ENCODE measurements around the gene ZNF25. TPM values are rescaled to one million over a fixed set of nuclear protein-coding genes. Genes with fewer than 3 reads are reported as not detected.

Gene ZNF25
- total and polyA plus RNA-seq, 9 of the 15 experiments (the other 6 are each of a cell fraction or from before 2014, with no cell fraction given): 0.62 to 2.3 (median 1.6) TPM

DNA sequence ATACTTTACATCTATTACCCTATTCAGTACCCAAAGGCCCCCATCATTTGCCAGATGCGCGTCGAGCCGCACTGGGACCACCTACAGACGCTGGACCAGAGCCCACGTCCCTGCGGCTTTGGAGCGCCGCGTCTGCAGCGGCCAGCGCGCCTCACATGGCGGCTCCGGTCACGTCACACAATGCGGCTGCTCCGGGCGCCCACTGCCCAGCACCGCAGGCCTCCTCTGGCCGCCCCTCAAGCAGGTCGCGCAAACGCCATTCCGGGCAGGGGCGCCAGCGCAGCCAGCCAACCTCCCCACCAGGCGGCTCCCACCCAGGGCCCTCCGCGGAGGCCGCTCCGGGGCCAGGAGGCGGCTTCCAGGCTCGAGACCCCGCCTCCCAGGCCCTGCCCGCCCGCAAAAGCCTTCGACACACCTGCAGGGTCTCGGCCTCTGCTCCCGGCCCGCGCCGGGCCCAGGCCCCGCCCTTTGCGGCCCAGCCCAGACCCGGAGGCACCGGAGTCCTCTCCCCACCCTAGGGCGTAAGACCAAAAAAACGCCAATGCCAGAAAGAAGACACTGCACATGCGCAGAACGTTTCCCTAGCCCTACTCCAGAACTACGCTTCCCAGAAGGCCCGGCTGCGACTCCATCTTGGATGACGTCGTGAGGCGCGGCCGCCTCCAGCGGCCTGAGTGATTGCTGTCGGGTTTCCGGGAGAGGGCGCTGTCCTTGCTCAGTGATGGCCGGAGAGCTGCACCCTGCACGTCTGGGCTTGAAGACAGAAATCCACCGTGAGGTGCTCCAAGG, at the start of gene ZNF25 (continued):
- TF ChIP-seq CHD7 (IDR thresholded peaks at IDR 0.05; ENCODE audit: low read depth, low read length) (no peak), RBBP5 (IDR thresholded peaks at IDR 0.05; ENCODE audit: borderline replicate concordance, insufficient read depth, low read length, poor library complexity, severe bottlenecking) (peak; percentile 91), ZNF165 (CRISPR knock-in tag; IDR thresholded peaks at IDR 0.05; ENCODE audit: borderline replicate concordance) (no peak), CHD2 (IDR thresholded peaks at IDR 0.05; ENCODE audit: low read depth, low read length) (no peak), PHF21A (IDR thresholded peaks at IDR 0.05; ENCODE audit: borderline replicate concordance, low read depth) (no peak), ZNF785 (CRISPR knock-in tag; IDR thresholded peaks at IDR 0.05) (no peak), MBD1 (CRISPR knock-in tag; IDR thresholded peaks at IDR 0.05) (no peak)
- TF ChIP-seq, protein P1, sequence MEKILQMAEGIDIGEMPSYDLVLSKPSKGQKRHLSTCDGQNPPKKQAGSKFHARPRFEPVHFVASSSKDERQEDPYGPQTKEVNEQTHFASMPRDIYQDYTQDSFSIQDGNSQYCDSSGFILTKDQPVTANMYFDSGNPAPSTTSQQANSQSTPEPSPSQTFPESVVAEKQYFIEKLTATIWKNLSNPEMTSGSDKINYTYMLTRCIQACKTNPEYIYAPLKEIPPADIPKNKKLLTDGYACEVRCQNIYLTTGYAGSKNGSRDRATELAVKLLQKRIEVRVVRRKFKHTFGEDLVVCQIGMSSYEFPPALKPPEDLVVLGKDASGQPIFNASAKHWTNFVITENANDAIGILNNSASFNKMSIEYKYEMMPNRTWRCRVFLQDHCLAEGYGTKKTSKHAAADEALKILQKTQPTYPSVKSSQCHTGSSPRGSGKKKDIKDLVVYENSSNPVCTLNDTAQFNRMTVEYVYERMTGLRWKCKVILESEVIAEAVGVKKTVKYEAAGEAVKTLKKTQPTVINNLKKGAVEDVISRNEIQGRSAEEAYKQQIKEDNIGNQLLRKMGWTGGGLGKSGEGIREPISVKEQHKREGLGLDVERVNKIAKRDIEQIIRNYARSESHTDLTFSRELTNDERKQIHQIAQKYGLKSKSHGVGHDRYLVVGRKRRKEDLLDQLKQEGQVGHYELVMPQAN (IDR thresholded peaks at IDR 0.05; ENCODE audit: borderline replicate concordance): no peak
- TF ChIP-seq, protein P2, sequence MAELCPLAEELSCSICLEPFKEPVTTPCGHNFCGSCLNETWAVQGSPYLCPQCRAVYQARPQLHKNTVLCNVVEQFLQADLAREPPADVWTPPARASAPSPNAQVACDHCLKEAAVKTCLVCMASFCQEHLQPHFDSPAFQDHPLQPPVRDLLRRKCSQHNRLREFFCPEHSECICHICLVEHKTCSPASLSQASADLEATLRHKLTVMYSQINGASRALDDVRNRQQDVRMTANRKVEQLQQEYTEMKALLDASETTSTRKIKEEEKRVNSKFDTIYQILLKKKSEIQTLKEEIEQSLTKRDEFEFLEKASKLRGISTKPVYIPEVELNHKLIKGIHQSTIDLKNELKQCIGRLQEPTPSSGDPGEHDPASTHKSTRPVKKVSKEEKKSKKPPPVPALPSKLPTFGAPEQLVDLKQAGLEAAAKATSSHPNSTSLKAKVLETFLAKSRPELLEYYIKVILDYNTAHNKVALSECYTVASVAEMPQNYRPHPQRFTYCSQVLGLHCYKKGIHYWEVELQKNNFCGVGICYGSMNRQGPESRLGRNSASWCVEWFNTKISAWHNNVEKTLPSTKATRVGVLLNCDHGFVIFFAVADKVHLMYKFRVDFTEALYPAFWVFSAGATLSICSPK (IDR thresholded peaks at IDR 0.05; ENCODE audit: borderline replicate concordance): no peak

All from K562 (cell line).